Uterus (tissue), 4 donors: ENCODE measurements around the gene IDH3B. TPM values are rescaled to one million over a fixed set of nuclear protein-coding genes. Genes with fewer than 3 reads are reported as not detected.

Experiments
- DNase-seq, 2 donors: peaks; one replicate each; pipeline ENCODE4 v3.0.0-alpha.2; 2019 to 2020
- H3K27ac ChIP-seq, 2 donors: fragments of 200-600 bp; sonication (generic); 1 replicate in 1 of 2; 2 replicates in 1 of 2; pipeline ENCODE4 v1.5.1; 2016 to 2018
- H3K27me3 ChIP-seq, 2 donors: fragments of 200-600 bp; sonication (generic); one replicate each; pipeline ENCODE4 v1.5.1; 2018 to 2019; ENCODE audit warnings: control low read depth in 1 of 2
- H3K36me3 ChIP-seq, 2 donors: fragments of 200-600 bp; sonication (generic); one replicate each; pipeline ENCODE4 v1.5.1; 2019; ENCODE audit warnings: control low read depth in 1 of 2
- H3K4me1 ChIP-seq, 2 donors: fragments of 200-600 bp; sonication (generic); one replicate each; pipeline ENCODE4 v1.5.1; 2018 to 2019; ENCODE audit warnings: control low read depth in 1 of 2
- H3K4me3 ChIP-seq, 2 donors: fragments of 200-600 bp; sonication (generic); 1 replicate in 1 of 2; 2 replicates in 1 of 2; pipeline ENCODE4 v1.5.1; 2018 to 2019; ENCODE audit warnings: mild to moderate bottlenecking in 1 of 2
- H3K9me3 ChIP-seq, 2 donors: fragments of 200-600 bp; sonication (generic); one replicate each; pipeline ENCODE4 v1.5.1; 2019; ENCODE audit warnings: control low read depth in 1 of 2
- POLR2A ChIP-seq, 2 donors: fragments of 450-650 bp; IDR thresholded peaks; one replicate each; pipeline ENCODE4 v1.6.1; 2016; ENCODE audit warnings: antibody characterized with exemption in 2 of 2, mild to moderate bottlenecking in 1 of 2, moderate library complexity in 1 of 2
- intact Hi-C: fragments of 100-400 bp; cut with DNase I; formaldehyde crosslinking; loops from one replicate; pipeline ENCODE4 v1.15.1; 2023; ENCODE audit warnings: low total_unique reads
- total RNA-seq, 4 donors: library from RNA; depleted of rRNA in 3 of 4; stranded (reverse); fragments of >200 nt in 3 of 4; gene quantifications; one replicate each; pipeline versions ENCODE4 v1.1.0 to v1.2.4, GENCODE V29; 2014 to 2023
- TF ChIP-seq, protein P1 (sequence below), 4 experiments: fragments of 200-600 bp in 2 of 4; fragments of 450-650 bp in 2 of 4; sonication (generic) in 2 of 4; IDR thresholded peaks; one replicate each; pipeline ENCODE4 v1.5.1; 2016 to 2019; ENCODE audit warnings: antibody characterized with exemption in 4 of 4, mild to moderate bottlenecking in 2 of 4, moderate library complexity in 1 of 4
- donor health status: DM: yes; HTN: yes; CAD: no.

IDH3B gene
- total RNA-seq, 4 donors from 2014 or later = 33.8 to 220 (median 83.7) TPM

DNA sequence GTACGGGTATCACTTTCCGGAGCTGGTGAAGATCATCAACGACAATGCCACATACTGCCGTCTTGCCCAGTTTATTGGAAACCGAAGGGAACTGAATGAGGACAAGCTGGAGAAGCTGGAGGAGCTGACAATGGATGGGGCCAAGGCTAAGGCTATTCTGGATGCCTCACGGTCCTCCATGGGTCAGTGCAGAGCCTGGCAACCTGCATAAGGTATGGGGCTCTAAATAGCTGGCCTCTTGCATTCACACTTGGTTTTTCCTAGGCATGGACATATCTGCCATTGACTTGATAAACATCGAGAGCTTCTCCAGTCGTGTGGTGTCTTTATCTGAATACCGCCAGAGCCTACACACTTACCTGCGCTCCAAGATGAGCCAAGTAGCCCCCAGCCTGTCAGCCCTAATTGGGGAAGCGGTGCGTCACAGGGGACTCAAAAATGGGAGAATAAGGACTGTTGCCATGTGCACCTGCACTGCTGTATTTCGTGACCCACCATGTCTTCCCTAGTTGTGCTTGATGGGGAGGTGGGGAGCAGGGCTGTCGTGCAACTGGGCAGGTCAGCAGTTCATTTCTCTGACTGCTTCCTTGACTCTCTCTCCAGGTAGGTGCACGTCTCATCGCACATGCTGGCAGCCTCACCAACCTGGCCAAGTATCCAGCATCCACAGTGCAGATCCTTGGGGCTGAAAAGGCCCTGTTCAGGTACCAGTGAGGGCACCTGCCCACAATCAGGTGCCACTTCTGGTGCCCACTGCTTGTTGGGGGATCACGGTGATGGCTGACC, 8.5 kb downstream of the IDH3B start:
- H3K36me3 ChIP-seq = no peaks in the 10 kb centered on the region
- no peak overlapping the region for H3K4me3 ChIP-seq
- H3K9me3 ChIP-seq = no peaks in the 10 kb centered on the region
- intact Hi-C loops = no loop called here
- H3K4me1 ChIP-seq = peaks cover 4 to 10% of the 10 kb centered on the region in 2 donors
- no peak for TF ChIP-seq POLR2A (IDR thresholded peaks at IDR 0.05)
- TF ChIP-seq, protein P1, sequence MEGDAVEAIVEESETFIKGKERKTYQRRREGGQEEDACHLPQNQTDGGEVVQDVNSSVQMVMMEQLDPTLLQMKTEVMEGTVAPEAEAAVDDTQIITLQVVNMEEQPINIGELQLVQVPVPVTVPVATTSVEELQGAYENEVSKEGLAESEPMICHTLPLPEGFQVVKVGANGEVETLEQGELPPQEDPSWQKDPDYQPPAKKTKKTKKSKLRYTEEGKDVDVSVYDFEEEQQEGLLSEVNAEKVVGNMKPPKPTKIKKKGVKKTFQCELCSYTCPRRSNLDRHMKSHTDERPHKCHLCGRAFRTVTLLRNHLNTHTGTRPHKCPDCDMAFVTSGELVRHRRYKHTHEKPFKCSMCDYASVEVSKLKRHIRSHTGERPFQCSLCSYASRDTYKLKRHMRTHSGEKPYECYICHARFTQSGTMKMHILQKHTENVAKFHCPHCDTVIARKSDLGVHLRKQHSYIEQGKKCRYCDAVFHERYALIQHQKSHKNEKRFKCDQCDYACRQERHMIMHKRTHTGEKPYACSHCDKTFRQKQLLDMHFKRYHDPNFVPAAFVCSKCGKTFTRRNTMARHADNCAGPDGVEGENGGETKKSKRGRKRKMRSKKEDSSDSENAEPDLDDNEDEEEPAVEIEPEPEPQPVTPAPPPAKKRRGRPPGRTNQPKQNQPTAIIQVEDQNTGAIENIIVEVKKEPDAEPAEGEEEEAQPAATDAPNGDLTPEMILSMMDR (IDR thresholded peaks at IDR 0.05) = no peak
- no peak overlapping the region for H3K27ac ChIP-seq
- H3K27me3 ChIP-seq = no peaks in the 10 kb centered on the region
- DNase-seq = no peak

DNA sequence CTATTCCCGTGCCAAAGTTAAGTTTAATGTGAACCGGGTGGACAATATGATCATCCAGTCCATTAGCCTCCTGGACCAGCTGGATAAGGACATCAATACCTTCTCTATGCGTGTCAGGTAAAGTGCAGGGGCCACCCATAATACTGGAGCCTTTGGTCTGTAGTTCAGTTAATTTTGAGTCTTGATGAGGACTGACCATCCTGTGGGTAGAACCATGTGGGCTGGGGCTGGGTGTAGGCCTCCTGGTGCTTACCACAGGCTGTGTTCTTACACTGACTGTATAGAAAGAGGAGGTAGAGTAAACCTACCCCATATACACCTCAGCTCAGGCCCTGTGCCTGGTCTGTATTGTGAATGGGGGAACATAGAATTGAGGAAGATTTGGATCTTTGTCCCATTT, 9.2 kb downstream of the IDH3B start:
- intact Hi-C loops = no loop called here
- Histone ChIP-seq H3K36me3 (no peaks in the 10 kb centered on the region), H3K4me3 (no peak overlapping the region), H3K27ac (no peak overlapping the region), H3K9me3 (no peaks in the 10 kb centered on the region), H3K4me1 (peaks cover 4 to 10% of the 10 kb centered on the region in 2 donors), H3K27me3 (no peaks in the 10 kb centered on the region)
- no peak for DNase-seq
- TF ChIP-seq POLR2A (IDR thresholded peaks at IDR 0.05) = no peak
- TF ChIP-seq, protein P1 (IDR thresholded peaks at IDR 0.05) = no peak

DNA sequence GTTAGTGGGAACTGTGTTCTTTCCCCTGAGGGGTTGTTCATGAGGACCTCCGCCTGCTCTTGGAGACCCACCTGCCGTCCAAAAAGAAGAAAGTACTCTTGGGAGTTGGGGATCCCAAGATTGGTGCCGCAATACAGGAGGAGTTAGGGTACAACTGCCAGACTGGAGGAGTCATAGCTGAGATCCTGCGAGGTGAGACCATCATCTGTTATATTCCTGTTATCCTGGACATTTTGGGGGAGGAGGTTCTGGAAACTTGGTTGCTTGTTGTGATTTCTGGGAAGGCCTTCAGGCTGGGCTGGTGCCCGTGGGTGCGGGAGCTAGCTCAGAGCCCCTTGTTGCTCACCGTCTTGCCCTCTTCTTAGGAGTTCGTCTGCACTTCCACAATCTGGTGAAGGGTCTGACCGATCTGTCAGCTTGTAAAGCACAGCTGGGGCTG, 9.6 kb downstream of the IDH3B start:
- Histone ChIP-seq H3K9me3 (no peaks in the 10 kb centered on the region), H3K27me3 (no peaks in the 10 kb centered on the region), H3K36me3 (no peaks in the 10 kb centered on the region), H3K4me3 (no peak overlapping the region), H3K4me1 (peaks cover 4 to 10% of the 10 kb centered on the region in 2 donors), H3K27ac (no peak overlapping the region)
- intact Hi-C loops = no loop called here
- TF ChIP-seq POLR2A (IDR thresholded peaks at IDR 0.05) = no peak
- TF ChIP-seq, protein P1 (IDR thresholded peaks at IDR 0.05) = no peak
- DNase-seq = no peak

DNA sequence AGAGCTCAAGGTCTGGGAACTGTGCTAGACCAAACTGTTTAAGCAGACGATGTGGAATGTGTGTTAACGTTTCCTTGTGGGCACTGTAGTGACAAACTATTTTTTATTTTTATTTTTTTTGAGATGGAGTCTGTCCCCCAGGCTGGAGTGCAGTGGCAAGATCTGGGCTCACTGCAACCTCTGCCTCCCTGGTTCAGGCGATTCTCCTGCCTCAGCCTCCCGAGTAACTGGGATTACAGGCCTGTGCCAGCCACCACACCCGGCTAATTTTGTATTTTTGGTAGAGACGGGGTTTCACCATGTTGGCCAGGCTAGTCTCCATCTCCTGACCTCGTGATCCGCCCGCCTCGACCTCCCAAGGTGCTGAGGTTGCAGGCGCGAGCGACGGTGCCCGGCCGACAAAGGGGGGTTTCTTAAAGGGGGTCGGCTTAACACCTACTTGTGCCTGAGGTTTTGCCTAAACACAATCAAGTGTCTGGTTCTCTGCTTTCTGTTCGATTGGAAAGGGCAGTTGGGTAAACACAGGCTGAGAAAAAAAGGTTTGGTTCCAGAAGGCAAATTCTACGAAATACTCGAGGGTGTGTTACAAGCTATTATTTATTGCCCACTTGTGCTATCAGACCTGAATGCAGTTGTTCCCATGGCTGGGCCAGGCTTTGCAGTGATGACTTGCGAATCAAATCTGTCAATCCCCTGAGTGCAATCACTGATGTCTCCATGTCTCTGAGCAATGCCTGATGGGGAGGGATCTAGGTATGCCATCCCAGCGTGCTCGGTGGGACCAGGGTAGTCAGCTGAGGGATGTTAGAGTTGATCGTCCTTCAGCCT, 10.2 kb downstream of the IDH3B start:
- H3K9me3 ChIP-seq = no peaks in the 10 kb centered on the region
- H3K4me1 ChIP-seq = peaks cover 4 to 10% of the 10 kb centered on the region in 2 donors
- intact Hi-C loops = no loop called here
- no peak for DNase-seq
- no peaks in the 10 kb centered on the region for H3K27me3 ChIP-seq
- H3K27ac ChIP-seq = peak overlapping the region in 1 of 2 donors; percentile 79
- TF ChIP-seq, protein P1 (IDR thresholded peaks at IDR 0.05) = no peak
- TF ChIP-seq POLR2A (IDR thresholded peaks at IDR 0.05) = no peak
- H3K36me3 ChIP-seq = no peaks in the 10 kb centered on the region
- H3K4me3 ChIP-seq = peak overlapping the region; percentile 72 to 84
